Measurements from ENCODE around the gene GCAT. TPM values are rescaled to one million over a fixed set of nuclear protein-coding genes. Genes with fewer than 3 reads are reported as not detected.

Gene GCAT
- total RNA-seq: 10 to 100 TPM; 11.7 to 17.2 TPM
- 10 to 100 TPM in 1 of 2 donors, 1 to 10 TPM in 1; 9.3 to 31.1 TPM for polyA plus RNA-seq
- long read RNA-seq, donor 1, partial matches to known transcripts: 0 of 2 reads
- long read RNA-seq, donor 1, other reads (novel, unspliced or antisense): 0 of 2 reads
- long read RNA-seq, donor 2, partial matches to known transcripts: 0 of 5 reads
- long read RNA-seq, donor 2, other reads (novel, unspliced or antisense): 0 of 5 reads
- long read RNA-seq, donor 3, partial matches to known transcripts: 0 of 4 reads
- long read RNA-seq, donor 3, other reads (novel, unspliced or antisense): 0 of 4 reads
- long read RNA-seq, donor 4, partial matches to known transcripts: 5 of 7 reads
- long read RNA-seq, donor 4, other reads (novel, unspliced or antisense): 0 of 7 reads
- long read RNA-seq, donor 5, transcript GCAT-201 (9 exons, 1,497 nt): major isoform, 5 of 6 reads
- long read RNA-seq, donor 5, partial matches to known transcripts: 0 of 6 reads
- long read RNA-seq, donor 5, other reads (novel, unspliced or antisense): 0 of 6 reads

DNA sequence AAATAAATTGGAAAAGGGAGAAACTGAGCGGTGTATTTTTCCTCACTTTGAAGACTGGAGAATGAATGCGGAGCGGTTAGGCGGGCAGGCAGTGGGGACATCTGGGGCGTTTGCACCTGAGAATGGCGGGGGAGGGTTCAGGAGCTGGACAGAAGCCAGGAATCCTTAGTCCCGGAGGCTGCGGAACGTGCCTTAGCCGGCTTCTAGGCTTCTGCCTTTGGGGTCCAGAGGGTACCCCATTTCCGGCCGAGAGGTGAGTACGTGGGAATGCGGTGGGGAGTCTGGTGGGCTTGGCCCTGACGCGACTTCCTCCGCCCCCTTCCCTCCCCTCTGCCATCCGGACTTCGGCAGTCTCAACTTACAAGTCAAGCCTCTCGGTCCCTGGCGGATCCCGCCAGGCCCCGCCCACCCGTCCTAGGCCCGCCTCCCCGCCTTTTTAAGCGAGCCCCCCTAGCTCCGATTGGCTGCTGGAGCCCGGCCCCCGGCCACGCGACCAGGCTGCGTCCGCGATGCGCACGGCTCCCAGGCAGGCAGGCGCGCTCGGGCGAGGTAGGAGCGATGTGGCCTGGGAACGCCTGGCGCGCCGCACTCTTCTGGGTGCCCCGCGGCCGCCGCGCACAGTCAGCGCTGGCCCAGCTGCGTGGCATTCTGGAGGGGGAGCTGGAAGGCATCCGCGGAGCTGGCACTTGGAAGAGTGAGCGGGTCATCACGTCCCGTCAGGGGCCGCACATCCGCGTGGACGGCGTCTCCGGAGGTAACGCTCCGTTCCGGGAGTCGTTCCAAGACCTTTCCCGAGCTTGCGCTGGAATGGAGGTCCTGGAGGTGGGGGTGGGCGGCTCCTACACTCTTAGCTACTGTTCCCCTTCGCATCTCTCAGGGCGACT is at the start of gene GCAT:
Gene GCAT, plus strand, starts transcription at position 525 of the 884 bp plus-strand sequence. Its CDS starts 34 bp downstream, at position 559.
- peak within 1 kb of the TSS; percentile 74 to 90 for H3K27ac ChIP-seq (ENCODE audit: low read depth in 1 of 2, low read length in 1 of 2)
- peak within 1 kb of the TSS; percentile 39 for H3K4me3 ChIP-seq
- TF ChIP-seq, protein P1, sequence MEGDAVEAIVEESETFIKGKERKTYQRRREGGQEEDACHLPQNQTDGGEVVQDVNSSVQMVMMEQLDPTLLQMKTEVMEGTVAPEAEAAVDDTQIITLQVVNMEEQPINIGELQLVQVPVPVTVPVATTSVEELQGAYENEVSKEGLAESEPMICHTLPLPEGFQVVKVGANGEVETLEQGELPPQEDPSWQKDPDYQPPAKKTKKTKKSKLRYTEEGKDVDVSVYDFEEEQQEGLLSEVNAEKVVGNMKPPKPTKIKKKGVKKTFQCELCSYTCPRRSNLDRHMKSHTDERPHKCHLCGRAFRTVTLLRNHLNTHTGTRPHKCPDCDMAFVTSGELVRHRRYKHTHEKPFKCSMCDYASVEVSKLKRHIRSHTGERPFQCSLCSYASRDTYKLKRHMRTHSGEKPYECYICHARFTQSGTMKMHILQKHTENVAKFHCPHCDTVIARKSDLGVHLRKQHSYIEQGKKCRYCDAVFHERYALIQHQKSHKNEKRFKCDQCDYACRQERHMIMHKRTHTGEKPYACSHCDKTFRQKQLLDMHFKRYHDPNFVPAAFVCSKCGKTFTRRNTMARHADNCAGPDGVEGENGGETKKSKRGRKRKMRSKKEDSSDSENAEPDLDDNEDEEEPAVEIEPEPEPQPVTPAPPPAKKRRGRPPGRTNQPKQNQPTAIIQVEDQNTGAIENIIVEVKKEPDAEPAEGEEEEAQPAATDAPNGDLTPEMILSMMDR (IDR thresholded peaks at IDR 0.05; ENCODE audit: control extremely low read depth, extremely low read depth): no peak
- peak; percentile 90 for ATAC-seq (ENCODE audit: insufficient read depth, low FRiP score)
- 0 to 1% methylated on average over 66 to 73 of the region's 73 CpGs for WGBS, 2 donors
- DNase-seq: peak; percentile 97 to 99 (median 98)
- peaks cover 0 to 32% (median 13%) of the 10 kb centered on the region in 5 donors for H3K4me1 ChIP-seq (ENCODE audit: control insufficient read depth in 5 of 5, insufficient read depth in 5 of 5, low read length in 5 of 5)
- peaks cover 0 to 5% (median 0%) of the 10 kb centered on the region in 4 donors for H3K36me3 ChIP-seq (ENCODE audit: control insufficient read depth in 4 of 4, insufficient read depth in 4 of 4, low read length in 4 of 4)
- H3K9ac ChIP-seq (ENCODE audit: insufficient read depth in 1 of 2, low read length in 2 of 2): peak within 1 kb of the TSS; percentile 43 to 89
- no peaks in the 10 kb centered on the region for H3K9me3 ChIP-seq (ENCODE audit: control insufficient read depth in 4 of 4, insufficient read depth in 3 of 4, low read length in 3 of 4)
- H3K27me3 ChIP-seq (ENCODE audit: control insufficient read depth in 3 of 3, insufficient read depth in 3 of 3, low read length in 2 of 3): no peaks in the 10 kb centered on the region

DNA sequence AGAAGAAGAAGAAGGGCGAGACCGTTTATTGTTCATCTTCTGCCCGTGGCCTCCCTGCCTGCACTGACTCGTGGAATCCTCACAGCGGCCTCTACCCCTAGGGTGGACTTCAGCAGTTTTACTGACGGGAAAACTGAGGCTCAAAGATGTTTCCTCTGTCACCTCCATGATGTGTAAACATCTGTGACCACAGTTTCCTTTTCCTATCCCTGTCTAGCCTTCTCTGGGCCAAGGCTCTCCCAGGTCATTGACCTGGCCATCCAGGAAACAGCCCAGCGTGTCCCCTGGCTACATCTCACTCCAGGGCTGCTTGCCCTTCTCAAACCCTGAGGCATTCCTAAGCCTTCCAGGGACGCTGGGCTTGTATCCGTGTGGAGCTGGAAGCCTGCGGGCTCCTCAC is 49.0 kb upstream of the GCAT start:
- Histone ChIP-seq H3K4me3 (no peak overlapping the region), H3K4me1 (ENCODE audit: control insufficient read depth in 5 of 5, insufficient read depth in 5 of 5, low read length in 5 of 5) (peaks cover 0 to 8% (median 0%) of the 10 kb centered on the region in 5 donors), H3K9ac (ENCODE audit: insufficient read depth in 1 of 2, low read length in 2 of 2) (no peak overlapping the region), H3K9me3 (ENCODE audit: control insufficient read depth in 4 of 4, insufficient read depth in 3 of 4, low read length in 3 of 4) (no peaks in the 10 kb centered on the region), H3K36me3 (ENCODE audit: control insufficient read depth in 4 of 4, insufficient read depth in 4 of 4, low read length in 4 of 4) (peaks cover 8 to 65% (median 49%) of the 10 kb centered on the region in 4 donors), H3K27me3 (ENCODE audit: control insufficient read depth in 3 of 3, insufficient read depth in 3 of 3, low read length in 2 of 3) (no peaks in the 10 kb centered on the region), H3K27ac (ENCODE audit: low read depth in 1 of 2, low read length in 1 of 2) (peak overlapping the region in 1 of 2 donors; percentile 15)
- DNase-seq (peak in 1 of 3 donors; percentile 34), ATAC-seq (ENCODE audit: insufficient read depth, low FRiP score) (no peak)
- 41 to 60% methylated on average over 10 of the region's 10 CpGs for WGBS, 2 donors
- TF ChIP-seq, protein P1 (IDR thresholded peaks at IDR 0.05; ENCODE audit: control extremely low read depth, extremely low read depth): no peak

DNA sequence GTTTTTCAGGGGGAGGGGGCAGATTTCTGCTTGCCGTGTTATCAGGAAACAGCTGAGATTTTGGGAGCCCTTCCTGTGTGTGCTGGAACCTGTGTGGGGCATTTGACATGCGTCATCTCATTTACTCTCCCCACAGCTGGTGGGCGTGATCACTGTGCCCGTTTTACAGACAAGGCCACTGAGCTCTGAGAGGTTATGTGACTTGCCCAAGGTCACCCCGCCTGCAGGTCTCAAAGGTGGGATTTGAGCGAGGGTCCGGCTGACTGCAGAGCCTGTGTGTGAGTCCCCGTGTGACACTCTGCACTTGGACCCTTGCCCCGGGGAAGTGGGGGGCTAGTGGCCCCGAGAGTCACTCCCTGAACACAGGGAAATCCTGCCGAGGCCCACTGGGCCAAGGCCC is 48.5 kb upstream of the GCAT start:
- Histone ChIP-seq H3K4me1 (ENCODE audit: control insufficient read depth in 5 of 5, insufficient read depth in 5 of 5, low read length in 5 of 5) (peaks cover 0 to 5% (median 0%) of the 10 kb centered on the region in 5 donors), H3K9ac (ENCODE audit: insufficient read depth in 1 of 2, low read length in 2 of 2) (no peak overlapping the region), H3K27ac (ENCODE audit: low read depth in 1 of 2, low read length in 1 of 2) (no peak overlapping the region), H3K9me3 (ENCODE audit: control insufficient read depth in 4 of 4, insufficient read depth in 3 of 4, low read length in 3 of 4) (no peaks in the 10 kb centered on the region), H3K36me3 (ENCODE audit: control insufficient read depth in 4 of 4, insufficient read depth in 4 of 4, low read length in 4 of 4) (peaks cover 11 to 69% (median 49%) of the 10 kb centered on the region in 4 donors), H3K4me3 (no peak overlapping the region), H3K27me3 (ENCODE audit: control insufficient read depth in 3 of 3, insufficient read depth in 3 of 3, low read length in 2 of 3) (no peaks in the 10 kb centered on the region)
- ATAC-seq (ENCODE audit: insufficient read depth, low FRiP score) (no peak), DNase-seq (no peak)
- TF ChIP-seq, protein P1 (IDR thresholded peaks at IDR 0.05; ENCODE audit: control extremely low read depth, extremely low read depth): no peak
- WGBS, 2 donors: 85 to 90% methylated on average over 11 of the region's 11 CpGs
